CD4-positive, CD25-positive, alpha-beta regulatory T cell (primary cell): Measurements from ENCODE around the gene ALK. TPM values are rescaled to one million over a fixed set of nuclear protein-coding genes. Genes with fewer than 3 reads are reported as not detected.

Source experiments
- ATAC-seq, 2 donors: fragments of 150-1000 bp; cut with Tn5 transposase; one replicate each; pipeline ENCODE4 v1.10.0; 2021; ENCODE audit warnings: low read depth in 2 of 2, moderate number of reproducible peaks in 2 of 2, moderate library complexity in 1 of 2
- DNase-seq, 3 donors: peaks; one replicate each; pipeline versions ENCODE4 v3.0.0 to v3.0.0-alpha.2; 2012 to 2022; ENCODE audit warnings: mixed read lengths in 1 of 3
- H3K27ac ChIP-seq: one replicate; pipeline ENCODE4 v1.7.0; 2013; ENCODE audit warnings: mild to moderate bottlenecking, low read length; ENCODE audit not compliant: insufficient read depth, poor library complexity, severe bottlenecking
- H3K27me3 ChIP-seq: one replicate; pipeline ENCODE4 v1.7.0; 2013; ENCODE audit warnings: low read length; ENCODE audit not compliant: control insufficient read depth, insufficient read depth
- H3K36me3 ChIP-seq: one replicate; pipeline ENCODE4 v1.7.0; 2013; ENCODE audit warnings: mild to moderate bottlenecking, low read length, moderate library complexity; ENCODE audit not compliant: control insufficient read depth, insufficient read depth
- H3K4me1 ChIP-seq: 2 replicates; pipeline ENCODE4 v1.7.0; 2013; ENCODE audit warnings: mild to moderate bottlenecking, low read length; ENCODE audit not compliant: insufficient read depth, control insufficient read depth, poor library complexity, severe bottlenecking
- H3K4me3 ChIP-seq: one replicate; pipeline ENCODE4 v1.7.0; 2013; ENCODE audit warnings: low read depth, mild to moderate bottlenecking, low read length, moderate library complexity
- H3K9me3 ChIP-seq, 2 experiments: 1 replicate in 1 of 2; 2 replicates in 1 of 2; pipeline ENCODE4 v1.7.0; 2013; ENCODE audit warnings: low read length in 2 of 2, mild to moderate bottlenecking in 1 of 2, moderate library complexity in 1 of 2; ENCODE audit not compliant: control insufficient read depth in 2 of 2
- H3K27ac Mint-ChIP-seq, 3 donors: one replicate each; pipeline ENCODE4 v1.8.0; 2020 to 2022; ENCODE audit warnings: mild to moderate bottlenecking in 3 of 3, mixed read lengths in 3 of 3, moderate library complexity in 2 of 3
- H3K27me3 Mint-ChIP-seq: one replicate; pipeline ENCODE4 v1.8.0; 2022; ENCODE audit warnings: mild to moderate bottlenecking, mixed read lengths
- H3K36me3 Mint-ChIP-seq: one replicate; pipeline ENCODE4 v1.8.0; 2020; ENCODE audit warnings: mixed read lengths
- H3K4me1 Mint-ChIP-seq, 4 donors: one replicate each; pipeline ENCODE4 v1.8.0; 2020 to 2022; ENCODE audit warnings: mixed read lengths in 4 of 4, mild to moderate bottlenecking in 1 of 4
- H3K4me3 Mint-ChIP-seq, 4 donors: one replicate each; pipeline ENCODE4 v1.8.0; 2020 to 2022; ENCODE audit warnings: mild to moderate bottlenecking in 4 of 4, mixed read lengths in 4 of 4, moderate library complexity in 3 of 4
- H3K9me3 Mint-ChIP-seq, 7 donors: one replicate each; pipeline ENCODE4 v1.8.0; 2020 to 2022; ENCODE audit warnings: mixed read lengths in 7 of 7, mild to moderate bottlenecking in 3 of 7, moderate library complexity in 2 of 7
- polyA plus RNA-seq, 4 donors: library from polyadenylated mRNA; unstranded; fragments of 300-500 nt; fragmentation: Illumina TruSeq; gene quantifications; one replicate each; pipeline ENCODE4 v1.2.3, GENCODE V29; 2021
- total RNA-seq: library from RNA; stranded (reverse); gene quantifications from one replicate; pipeline ENCODE4 v1.2.3, GENCODE V29; 2022

ALK gene
- total and polyA plus RNA-seq, 5 donors from 2014 or later = not detected

DNA sequence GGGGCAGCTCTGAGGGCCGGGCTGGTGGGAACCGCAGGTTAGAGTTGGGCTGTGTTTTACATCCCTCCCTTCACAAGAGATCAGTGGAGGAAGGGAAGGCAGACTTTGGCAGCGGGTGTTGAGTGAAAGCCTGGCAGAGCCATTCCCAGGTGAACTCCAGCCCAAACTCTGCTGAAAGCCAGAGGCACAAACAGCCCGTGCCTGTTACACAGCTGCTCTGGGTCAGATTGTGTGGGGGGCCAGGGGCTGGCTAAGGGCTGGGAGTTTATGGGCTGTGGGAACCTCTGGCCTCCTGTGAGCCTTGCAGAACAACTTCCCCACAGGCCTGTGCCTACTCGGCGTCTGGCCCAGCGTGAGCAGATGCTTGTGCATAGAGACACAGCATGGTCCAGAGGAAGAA lies 519.4 kb downstream of the ALK start:
- Histone ChIP-seq H3K4me3 (no peak overlapping the region), H3K27me3 (no peaks in the 10 kb centered on the region), H3K4me1 (no peaks in the 10 kb centered on the region), H3K27ac (no peak overlapping the region), H3K9me3 (no peaks in the 10 kb centered on the region), H3K36me3 (no peaks in the 10 kb centered on the region)
- DNase-seq = no peak
- H3K9me3 Mint-ChIP-seq = peaks cover 0 to 2% (median 0%) of the 10 kb centered on the region in 7 donors
- no peak overlapping the region for H3K27ac Mint-ChIP-seq
- ATAC-seq = no peak
- H3K36me3 Mint-ChIP-seq = no peaks in the 10 kb centered on the region
- H3K4me1 Mint-ChIP-seq = no peaks in the 10 kb centered on the region
- H3K27me3 Mint-ChIP-seq = peaks cover 20% of the 10 kb centered on the region
- H3K4me3 Mint-ChIP-seq = no peak overlapping the region

DNA sequence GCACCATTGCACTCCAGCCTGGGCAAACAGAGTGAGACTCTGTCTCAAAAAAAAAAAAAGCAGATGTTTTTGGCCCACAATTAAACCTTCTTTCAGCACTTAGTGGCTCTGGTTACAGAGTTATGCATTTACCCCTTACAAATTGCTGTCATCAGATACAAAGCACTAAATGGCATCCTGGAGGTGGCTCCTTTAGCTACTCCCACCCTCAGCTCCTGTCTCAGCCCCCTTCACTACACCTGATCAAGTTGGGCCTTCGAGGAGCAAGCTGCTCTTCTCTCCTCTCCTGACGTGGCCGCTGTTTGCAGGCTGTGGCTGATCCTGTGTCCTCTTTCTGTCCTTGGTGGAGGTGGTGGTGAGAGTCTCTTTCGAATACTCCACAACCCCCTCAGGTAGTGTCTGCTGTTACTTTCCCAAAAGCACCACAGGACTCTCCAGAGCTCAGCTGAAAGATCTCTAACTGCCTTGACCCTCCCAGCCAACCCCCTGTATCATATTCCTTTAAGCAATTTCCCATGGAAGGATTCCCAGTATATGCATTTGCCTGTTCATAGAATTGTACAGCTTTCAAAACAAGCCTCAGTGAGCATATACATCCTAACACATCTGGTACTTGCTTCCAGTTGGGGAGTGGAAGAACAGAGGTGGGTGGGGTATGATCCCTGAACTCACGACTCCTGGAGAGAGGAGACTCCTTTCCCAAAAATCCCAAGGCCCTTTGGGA lies 520.3 kb downstream of the ALK start:
- Histone ChIP-seq H3K27ac (no peak overlapping the region), H3K36me3 (no peaks in the 10 kb centered on the region), H3K4me1 (no peaks in the 10 kb centered on the region), H3K4me3 (no peak overlapping the region), H3K27me3 (no peaks in the 10 kb centered on the region), H3K9me3 (no peaks in the 10 kb centered on the region)
- H3K9me3 Mint-ChIP-seq = no peaks in the 10 kb centered on the region
- ATAC-seq = no peak
- no peaks in the 10 kb centered on the region for H3K4me1 Mint-ChIP-seq
- H3K4me3 Mint-ChIP-seq = no peak overlapping the region
- H3K27ac Mint-ChIP-seq = no peak overlapping the region
- no peaks in the 10 kb centered on the region for H3K36me3 Mint-ChIP-seq
- DNase-seq = no peak
- peaks cover 20% of the 10 kb centered on the region for H3K27me3 Mint-ChIP-seq

DNA sequence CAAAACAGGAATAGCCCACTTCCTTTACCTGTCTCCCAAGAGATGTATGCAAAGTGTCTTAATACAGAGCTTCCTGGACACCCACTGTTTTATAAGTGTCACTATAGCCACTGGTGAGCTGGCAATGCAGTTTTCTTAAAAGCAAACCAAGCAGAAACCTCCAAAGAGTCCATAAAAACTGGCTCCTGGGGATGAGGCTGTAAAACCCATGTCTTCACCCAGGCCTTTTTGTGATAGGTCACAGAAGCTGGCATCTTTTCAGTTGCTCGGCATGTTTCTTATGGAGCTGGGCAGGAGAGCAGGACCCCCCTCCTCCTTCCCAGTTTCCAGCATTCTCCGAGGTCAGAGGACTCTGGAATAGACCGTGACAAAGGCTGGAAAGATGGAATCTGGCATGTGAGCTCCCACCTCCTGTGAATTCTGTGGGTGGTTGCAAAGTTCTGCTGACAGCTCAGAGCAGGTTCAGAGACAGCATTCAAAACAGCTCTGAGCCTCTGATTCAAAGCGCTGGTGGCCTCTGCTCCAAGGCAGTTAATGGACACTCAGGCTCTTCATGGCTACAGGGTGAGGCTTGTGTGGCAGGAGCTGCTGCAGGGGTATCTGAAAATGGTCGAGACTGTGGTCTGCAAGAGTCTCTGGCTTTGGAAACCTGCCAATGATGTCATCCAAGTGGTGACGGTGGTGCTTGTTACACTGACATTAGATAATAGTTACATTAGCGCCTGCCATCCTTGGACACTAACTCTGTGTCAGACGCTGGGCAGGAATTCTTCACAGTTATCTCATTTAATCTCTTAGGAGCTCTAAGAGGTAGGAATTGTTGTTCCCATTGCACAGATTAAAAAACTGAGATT lies 522.8 kb downstream of the ALK start:
- no peak overlapping the region for H3K27ac Mint-ChIP-seq
- Histone ChIP-seq H3K27ac (no peak overlapping the region), H3K36me3 (no peaks in the 10 kb centered on the region), H3K4me1 (no peaks in the 10 kb centered on the region), H3K27me3 (no peaks in the 10 kb centered on the region), H3K4me3 (no peak overlapping the region), H3K9me3 (no peaks in the 10 kb centered on the region)
- H3K9me3 Mint-ChIP-seq = no peaks in the 10 kb centered on the region
- no peaks in the 10 kb centered on the region for H3K36me3 Mint-ChIP-seq
- no peaks in the 10 kb centered on the region for H3K4me1 Mint-ChIP-seq
- DNase-seq = no peak
- ATAC-seq = no peak
- H3K4me3 Mint-ChIP-seq = no peak overlapping the region
- peaks cover 13% of the 10 kb centered on the region for H3K27me3 Mint-ChIP-seq

DNA sequence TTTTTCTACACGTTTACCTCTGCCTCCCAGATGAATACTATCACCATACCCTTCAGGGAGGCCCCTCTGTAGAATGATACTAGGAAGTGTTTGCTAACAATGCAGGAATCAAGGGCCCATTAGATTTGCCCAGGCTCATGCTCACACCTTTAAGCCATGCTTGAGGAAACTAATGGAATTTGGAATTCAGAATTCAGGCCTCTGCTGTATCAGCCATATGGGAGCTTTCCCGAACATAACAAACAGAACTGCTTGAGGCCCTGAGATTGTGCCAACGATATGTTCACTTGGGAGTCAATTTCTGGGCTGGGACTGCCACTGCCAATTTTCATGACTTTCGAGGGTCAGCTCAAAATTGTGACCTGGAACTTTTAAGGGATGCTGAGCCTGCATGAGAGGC lies 523.7 kb downstream of the ALK start:
- Histone ChIP-seq H3K4me3 (no peak overlapping the region), H3K36me3 (no peaks in the 10 kb centered on the region), H3K9me3 (no peaks in the 10 kb centered on the region), H3K27me3 (no peaks in the 10 kb centered on the region), H3K4me1 (no peaks in the 10 kb centered on the region), H3K27ac (no peak overlapping the region)
- H3K36me3 Mint-ChIP-seq = no peaks in the 10 kb centered on the region
- H3K27me3 Mint-ChIP-seq = peaks cover 13% of the 10 kb centered on the region
- no peaks in the 10 kb centered on the region for H3K9me3 Mint-ChIP-seq
- no peak overlapping the region for H3K4me3 Mint-ChIP-seq
- H3K4me1 Mint-ChIP-seq = no peaks in the 10 kb centered on the region
- ATAC-seq (no peak), DNase-seq (no peak)
- no peak overlapping the region for H3K27ac Mint-ChIP-seq

DNA sequence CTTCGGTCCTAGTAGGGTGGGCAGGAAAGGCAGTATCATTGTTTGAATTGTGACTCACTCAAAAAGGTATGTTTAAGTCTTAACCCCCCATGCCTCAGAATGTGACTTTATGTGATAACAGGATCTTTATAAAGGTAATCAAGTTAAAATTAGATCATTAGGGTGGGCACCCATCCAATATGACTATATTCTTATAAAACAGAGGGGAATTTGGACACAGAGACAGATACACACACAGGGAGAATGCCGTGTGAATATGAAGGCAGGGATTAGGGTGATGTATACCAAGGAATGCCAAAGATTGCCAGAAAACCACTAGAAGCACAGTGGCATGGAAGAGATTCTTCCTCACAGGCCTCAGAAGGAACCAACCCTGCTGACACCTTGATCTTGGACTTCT lies 524.3 kb downstream of the ALK start:
- Histone ChIP-seq H3K4me1 (no peaks in the 10 kb centered on the region), H3K9me3 (no peaks in the 10 kb centered on the region), H3K4me3 (no peak overlapping the region), H3K27me3 (no peaks in the 10 kb centered on the region), H3K36me3 (no peaks in the 10 kb centered on the region), H3K27ac (no peak overlapping the region)
- Mint-ChIP-seq H3K4me1 (no peaks in the 10 kb centered on the region), H3K36me3 (no peaks in the 10 kb centered on the region), H3K9me3 (no peaks in the 10 kb centered on the region), H3K27ac (no peak overlapping the region), H3K27me3 (peaks cover 14% of the 10 kb centered on the region), H3K4me3 (no peak overlapping the region)
- DNase-seq (no peak), ATAC-seq (no peak)

DNA sequence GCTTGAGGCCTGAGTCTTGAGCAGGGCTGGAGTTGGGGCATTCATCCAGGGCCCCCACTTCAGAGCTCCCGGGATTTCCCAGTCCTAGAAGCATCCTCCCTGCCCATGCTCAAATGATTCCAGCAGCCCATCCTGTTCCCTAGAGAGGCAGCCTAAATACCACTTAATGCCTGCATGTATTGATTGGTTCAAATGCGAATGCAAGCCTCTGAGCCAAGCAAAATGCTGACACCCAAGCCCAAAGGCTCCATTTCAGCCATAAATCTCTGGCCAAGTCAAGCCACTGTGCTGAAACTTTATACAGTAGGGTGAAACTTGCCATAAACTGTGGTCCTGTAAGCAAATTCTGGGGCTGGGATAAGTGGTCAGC lies 526.4 kb downstream of the ALK start:
- Histone ChIP-seq H3K27ac (no peak overlapping the region), H3K36me3 (no peaks in the 10 kb centered on the region), H3K4me3 (no peak overlapping the region), H3K4me1 (no peaks in the 10 kb centered on the region), H3K27me3 (no peaks in the 10 kb centered on the region), H3K9me3 (no peaks in the 10 kb centered on the region)
- no peak for DNase-seq
- no peaks in the 10 kb centered on the region for H3K9me3 Mint-ChIP-seq
- peaks cover 10% of the 10 kb centered on the region for H3K27me3 Mint-ChIP-seq
- no peaks in the 10 kb centered on the region for H3K4me1 Mint-ChIP-seq
- H3K27ac Mint-ChIP-seq = no peak overlapping the region
- no peak overlapping the region for H3K4me3 Mint-ChIP-seq
- no peaks in the 10 kb centered on the region for H3K36me3 Mint-ChIP-seq
- no peak for ATAC-seq

DNA sequence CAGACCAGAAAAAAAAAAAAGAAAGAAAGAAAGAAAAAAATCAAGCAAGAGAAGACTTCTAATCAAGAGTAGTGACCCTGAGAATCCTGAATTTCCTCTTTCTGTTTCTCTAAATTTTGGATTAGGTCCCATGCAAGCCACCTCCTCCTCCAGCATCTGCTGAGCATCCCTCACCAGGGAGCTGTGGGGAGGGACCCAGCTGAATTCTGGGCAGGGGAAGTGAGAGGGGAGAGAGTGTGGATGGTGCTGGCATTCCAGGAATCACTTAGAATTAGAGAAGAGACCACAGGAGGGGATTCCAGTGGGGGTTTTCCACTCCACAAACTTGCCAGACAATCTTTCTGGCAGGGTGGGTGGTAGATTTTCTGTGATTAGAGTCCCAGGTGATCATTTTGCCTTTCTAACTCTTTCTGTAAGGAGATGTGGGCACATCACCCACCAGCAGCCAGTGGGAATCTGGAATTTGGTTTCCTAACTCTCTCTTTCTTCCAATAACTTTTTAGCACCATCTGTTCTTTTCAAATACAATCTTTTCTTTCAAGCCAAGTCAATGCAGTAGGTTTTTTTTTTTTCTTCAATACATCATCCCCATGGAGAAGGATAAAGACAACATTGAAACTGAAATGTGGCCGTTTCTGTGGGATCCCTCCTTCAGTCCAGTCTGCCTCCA lies 526.9 kb downstream of the ALK start:
- H3K27me3 Mint-ChIP-seq = peaks cover 6% of the 10 kb centered on the region
- H3K9me3 Mint-ChIP-seq = no peaks in the 10 kb centered on the region
- Histone ChIP-seq H3K4me3 (no peak overlapping the region), H3K27ac (no peak overlapping the region), H3K9me3 (no peaks in the 10 kb centered on the region), H3K36me3 (no peaks in the 10 kb centered on the region), H3K4me1 (no peaks in the 10 kb centered on the region), H3K27me3 (no peaks in the 10 kb centered on the region)
- H3K36me3 Mint-ChIP-seq = no peaks in the 10 kb centered on the region
- H3K4me3 Mint-ChIP-seq = no peak overlapping the region
- no peaks in the 10 kb centered on the region for H3K4me1 Mint-ChIP-seq
- no peak for ATAC-seq
- no peak overlapping the region for H3K27ac Mint-ChIP-seq
- DNase-seq = no peak
